Activated naive CD4-positive, alpha-beta T cell treated with anti-CD3 and anti-CD28 coated beads for 36 hours (primary cell): ENCODE data around the gene HS6ST3. TPM values are rescaled to one million over a fixed set of nuclear protein-coding genes. Genes with fewer than 3 reads are reported as not detected.

Experiments used
- CTCF ChIA-PET: fragments of 350-600 bp; sonication (Branson Sonifier 250); formaldehyde crosslinking; loops from one replicate; lab custom pipeline; 2021; ENCODE audit warnings: antibody characterized with exemption; lab: Charles Lee
- DNase-seq: peaks from one replicate; pipeline ENCODE4 v3.0.0-alpha.2; 2020
- H3K27ac Mint-ChIP-seq: one replicate; pipeline ENCODE4 v1.8.0; 2021; ENCODE audit warnings: mild to moderate bottlenecking, mixed read lengths
- H3K27me3 Mint-ChIP-seq: one replicate; pipeline ENCODE4 v1.8.0; 2021; ENCODE audit warnings: low read depth, mixed read lengths
- H3K36me3 Mint-ChIP-seq: one replicate; pipeline ENCODE4 v1.8.0; 2021; ENCODE audit warnings: low read depth, mixed read lengths
- H3K4me1 Mint-ChIP-seq: one replicate; pipeline ENCODE4 v1.8.0; 2021; ENCODE audit warnings: low read depth, mixed read lengths
- H3K4me3 Mint-ChIP-seq: one replicate; pipeline ENCODE4 v1.8.0; 2021; ENCODE audit warnings: mild to moderate bottlenecking, moderate library complexity, mixed read lengths
- H3K9me3 Mint-ChIP-seq: one replicate; pipeline ENCODE4 v1.8.0; 2021; ENCODE audit warnings: mixed read lengths
- intact Hi-C: fragments of 100-400 bp; cut with micrococcal nuclease; formaldehyde crosslinking; loops from one replicate; pipeline ENCODE4 v1.15.1; 2023
- total RNA-seq, 2 experiments: library from RNA; stranded (reverse); gene quantifications; one replicate each; pipeline ENCODE4 v1.2.3, GENCODE V29; 2021

The HS6ST3 gene
- total RNA-seq, 2 experiments from 2014 or later = not detected

DNA sequence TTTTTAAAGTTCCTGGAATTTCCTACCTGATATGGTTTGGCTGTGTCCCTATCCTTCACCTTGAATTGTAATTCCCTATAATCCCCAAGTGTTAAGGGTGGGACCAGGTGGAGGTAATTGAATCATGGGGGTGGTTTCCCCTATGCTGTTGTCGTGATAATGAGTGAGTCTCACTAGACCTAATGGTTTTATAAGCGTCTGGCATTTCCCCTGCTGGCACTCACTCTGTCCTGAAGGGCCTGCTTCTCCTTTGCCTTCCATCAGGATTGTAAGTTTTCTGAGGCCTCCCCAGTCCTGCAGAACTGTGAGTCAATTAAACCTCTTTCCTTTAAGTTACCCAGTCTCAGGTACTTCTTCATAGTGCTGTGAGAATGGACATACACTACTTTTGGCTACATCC lies 298.7 kb downstream of the HS6ST3 start:
- Mint-ChIP-seq H3K4me1 (no peaks in the 10 kb centered on the region), H3K9me3 (peaks cover 9% of the 10 kb centered on the region), H3K36me3 (no peaks in the 10 kb centered on the region), H3K4me3 (no peak overlapping the region), H3K27ac (no peak overlapping the region), H3K27me3 (no peaks in the 10 kb centered on the region)
- no peak for DNase-seq
- intact Hi-C loops = no loop called here
- CTCF ChIA-PET = no interaction called here

DNA sequence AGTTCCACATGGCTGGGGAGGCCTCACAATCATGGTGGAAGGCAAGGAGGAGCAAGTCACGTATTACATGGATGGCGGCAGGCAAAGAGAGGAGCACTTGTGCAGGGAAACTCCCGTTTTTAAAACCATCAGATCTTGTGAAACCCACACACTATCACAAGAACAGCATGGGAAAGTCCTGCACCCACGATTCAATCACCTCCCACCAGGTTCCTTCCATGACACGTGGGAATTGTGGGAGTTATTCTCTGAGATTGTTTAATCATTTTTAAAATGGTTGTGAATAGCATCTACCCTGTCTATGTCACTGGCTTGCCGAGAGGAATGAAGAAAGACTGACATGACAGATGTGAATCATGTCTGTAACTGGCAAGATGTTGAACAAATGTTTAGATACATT lies 301.7 kb downstream of the HS6ST3 start:
- H3K9me3 Mint-ChIP-seq = peaks cover 9% of the 10 kb centered on the region
- CTCF ChIA-PET = no interaction called here
- H3K4me3 Mint-ChIP-seq = no peak overlapping the region
- DNase-seq = no peak
- no peaks in the 10 kb centered on the region for H3K27me3 Mint-ChIP-seq
- intact Hi-C loops = no loop called here
- H3K27ac Mint-ChIP-seq = no peak overlapping the region
- no peaks in the 10 kb centered on the region for H3K36me3 Mint-ChIP-seq
- H3K4me1 Mint-ChIP-seq = no peaks in the 10 kb centered on the region

DNA sequence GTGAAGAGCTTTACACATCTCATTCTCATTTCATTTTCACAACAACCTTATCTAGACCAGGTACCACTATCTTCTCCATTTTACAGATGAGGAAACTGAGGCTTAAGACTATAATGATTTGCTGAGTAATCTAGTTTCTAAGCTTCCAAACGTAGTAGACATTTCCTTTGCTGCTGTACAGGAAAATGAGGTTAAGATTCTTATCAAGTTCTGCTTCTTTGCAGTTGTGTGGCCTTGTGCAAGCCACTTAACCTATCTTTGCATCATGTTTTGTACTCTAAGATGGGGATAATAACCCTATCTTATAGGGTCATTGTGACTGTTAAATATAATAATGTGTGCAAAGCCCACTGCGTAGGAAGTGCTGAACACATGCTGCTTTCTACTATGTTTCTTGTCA lies 307.9 kb downstream of the HS6ST3 start:
- Mint-ChIP-seq H3K4me3 (no peak overlapping the region), H3K9me3 (peaks cover 4% of the 10 kb centered on the region), H3K36me3 (no peaks in the 10 kb centered on the region), H3K27me3 (no peaks in the 10 kb centered on the region), H3K27ac (no peak overlapping the region), H3K4me1 (no peaks in the 10 kb centered on the region)
- DNase-seq = no peak
- intact Hi-C loops = no loop called here
- CTCF ChIA-PET = no interaction called here

DNA sequence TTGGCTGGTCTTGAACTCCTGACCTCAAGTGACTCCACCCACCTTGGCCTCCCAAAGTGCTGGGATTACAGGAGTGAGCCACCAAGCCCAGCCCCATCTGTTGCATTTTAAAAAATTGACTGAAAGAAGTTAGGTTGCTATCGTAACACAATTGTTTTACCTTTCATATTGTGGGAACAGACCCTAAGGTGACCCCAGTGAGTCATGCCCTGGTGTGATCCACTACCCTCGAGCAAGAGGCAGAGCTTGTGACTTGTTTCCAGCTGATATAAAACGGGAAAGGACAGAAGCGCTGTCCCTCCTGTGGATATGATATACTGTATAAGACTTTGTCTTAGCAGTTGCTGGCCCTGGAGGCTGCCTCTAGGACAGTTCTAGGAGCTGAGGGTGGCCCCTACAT lies 308.6 kb downstream of the HS6ST3 start:
- no peak overlapping the region for H3K4me3 Mint-ChIP-seq
- H3K36me3 Mint-ChIP-seq = no peaks in the 10 kb centered on the region
- no peaks in the 10 kb centered on the region for H3K4me1 Mint-ChIP-seq
- H3K27me3 Mint-ChIP-seq = no peaks in the 10 kb centered on the region
- H3K9me3 Mint-ChIP-seq = peaks cover 2% of the 10 kb centered on the region
- intact Hi-C loops = no loop called here
- no peak for DNase-seq
- CTCF ChIA-PET = no interaction called here
- H3K27ac Mint-ChIP-seq = no peak overlapping the region

DNA sequence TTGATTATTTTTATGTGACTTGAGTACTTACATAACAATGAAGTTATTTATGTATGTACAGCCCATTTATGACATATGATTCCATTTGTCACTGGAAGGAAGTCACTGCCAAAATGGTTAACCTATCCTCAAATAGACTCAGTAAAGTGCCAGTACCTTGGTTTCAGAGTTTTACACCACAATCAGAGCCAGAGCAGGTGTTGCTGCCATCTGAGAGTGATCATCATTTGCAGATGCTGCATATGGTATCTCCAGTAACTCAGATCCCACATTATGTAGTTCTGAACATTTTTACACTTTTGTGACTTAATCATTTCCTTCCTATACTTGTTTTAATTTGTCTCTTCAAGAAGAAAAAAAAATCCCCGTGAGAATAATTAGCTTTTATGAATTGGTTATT lies 313.3 kb downstream of the HS6ST3 start:
- no peak overlapping the region for H3K27ac Mint-ChIP-seq
- CTCF ChIA-PET = no interaction called here
- H3K27me3 Mint-ChIP-seq = no peaks in the 10 kb centered on the region

DNA sequence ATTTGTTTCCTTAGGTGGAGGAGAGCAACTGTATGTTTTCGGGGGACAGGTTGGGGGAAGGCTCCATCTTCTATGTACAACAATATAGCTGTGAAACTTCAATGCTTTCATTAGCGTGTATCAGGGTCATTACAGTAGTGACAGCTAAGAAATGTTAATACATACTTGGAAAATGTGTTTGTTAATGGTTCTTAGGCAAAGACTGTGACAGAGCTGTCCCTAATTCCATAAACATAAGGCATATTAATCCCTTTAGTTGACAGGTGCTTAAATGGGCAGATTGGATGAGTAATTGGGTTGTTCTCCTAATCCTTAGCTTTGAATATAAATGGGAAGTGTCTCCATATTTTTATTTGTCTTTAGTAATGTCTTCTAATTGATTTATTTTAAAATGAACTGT lies 313.7 kb downstream of the HS6ST3 start:
- Mint-ChIP-seq H3K9me3 (peaks cover 2% of the 10 kb centered on the region), H3K4me3 (no peak overlapping the region), H3K4me1 (no peaks in the 10 kb centered on the region), H3K27ac (no peak overlapping the region), H3K36me3 (no peaks in the 10 kb centered on the region), H3K27me3 (no peaks in the 10 kb centered on the region)
- DNase-seq = no peak
- intact Hi-C loops = no loop called here
- CTCF ChIA-PET = no interaction called here

More for the DNA sequence above, 313.3 kb downstream of the HS6ST3 start:
- H3K36me3 Mint-ChIP-seq = no peaks in the 10 kb centered on the region
- H3K4me1 Mint-ChIP-seq = no peaks in the 10 kb centered on the region
- H3K9me3 Mint-ChIP-seq = peaks cover 2% of the 10 kb centered on the region
- intact Hi-C loops = no loop called here
- H3K4me3 Mint-ChIP-seq = no peak overlapping the region
- DNase-seq = no peak

DNA sequence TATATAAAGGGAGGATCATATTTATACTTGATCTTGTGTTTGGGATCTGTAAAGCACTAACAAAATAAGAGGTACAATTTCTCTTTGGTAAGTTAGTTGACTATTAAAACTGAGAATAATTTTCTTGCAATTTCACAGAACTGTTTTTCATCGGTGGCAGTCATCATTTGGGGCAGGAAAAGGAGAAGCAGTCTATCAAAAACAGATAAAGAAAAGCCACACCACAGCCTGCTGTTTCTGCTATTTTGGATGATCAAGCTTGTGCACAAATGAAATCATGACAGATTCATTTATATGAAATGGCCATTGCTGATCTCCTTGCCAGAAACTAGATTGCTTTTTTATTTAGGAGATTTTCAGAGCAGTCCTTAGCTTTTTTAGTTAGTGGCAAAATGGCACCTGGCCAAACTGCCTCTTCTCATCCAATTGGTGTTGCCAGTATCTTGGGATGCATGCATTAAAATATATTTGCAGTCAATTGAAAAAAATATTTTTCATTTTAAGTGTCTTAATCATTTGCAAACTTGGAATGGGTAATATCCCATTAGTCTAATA lies 326.0 kb downstream of the HS6ST3 start:
- H3K27ac Mint-ChIP-seq = no peak overlapping the region
- H3K36me3 Mint-ChIP-seq = no peaks in the 10 kb centered on the region
- no peaks in the 10 kb centered on the region for H3K27me3 Mint-ChIP-seq
- H3K4me1 Mint-ChIP-seq = no peaks in the 10 kb centered on the region
- H3K9me3 Mint-ChIP-seq = peaks cover 4% of the 10 kb centered on the region
- CTCF ChIA-PET = interaction anchor here (0.6 kb wide), 1 partner anchor 8 kb away, joined by 3 read pairs; no protein-coding TSS in a partner anchor
- DNase-seq = no peak
- no peak overlapping the region for H3K4me3 Mint-ChIP-seq
- intact Hi-C loops = no loop called here

DNA sequence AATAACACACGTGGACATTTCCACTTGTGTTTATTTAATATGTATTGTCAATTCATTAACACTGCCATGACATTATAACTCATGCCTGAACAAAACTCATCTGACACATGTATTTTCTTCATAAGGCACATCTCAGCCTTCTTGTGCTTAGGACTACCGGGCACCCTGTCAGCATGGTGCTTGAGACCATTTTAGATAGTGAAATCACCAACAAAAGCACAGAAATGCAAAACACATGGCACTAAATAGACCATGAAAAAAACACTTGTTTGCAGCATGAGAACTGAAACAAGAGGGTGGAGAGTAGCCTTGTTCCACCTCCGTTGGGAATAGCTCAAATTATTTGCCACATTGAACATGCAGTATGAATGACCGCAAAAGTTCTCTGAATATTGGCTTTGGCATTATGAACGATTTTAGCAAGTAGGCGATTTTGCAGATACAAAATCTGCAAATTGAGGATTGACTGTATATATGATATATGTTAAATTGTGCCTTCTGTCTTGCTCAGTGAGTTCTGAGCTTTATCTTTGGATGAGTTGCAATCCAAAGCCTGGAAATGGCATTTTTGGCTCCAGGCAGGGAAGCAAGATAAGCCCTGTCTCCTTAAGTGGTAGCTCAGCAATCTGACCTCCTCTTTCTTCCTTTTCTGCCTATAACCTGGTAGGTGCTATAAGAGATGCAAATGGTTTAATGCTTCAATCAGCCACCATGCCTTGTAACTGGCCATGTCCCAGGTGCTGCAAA lies 328.2 kb downstream of the HS6ST3 start:
- H3K27ac Mint-ChIP-seq = no peak overlapping the region
- CTCF ChIA-PET = no interaction called here
- intact Hi-C loops = no loop called here
- H3K9me3 Mint-ChIP-seq = no peaks in the 10 kb centered on the region
- no peak overlapping the region for H3K4me3 Mint-ChIP-seq
- H3K36me3 Mint-ChIP-seq = no peaks in the 10 kb centered on the region
- no peak for DNase-seq
- H3K27me3 Mint-ChIP-seq = no peaks in the 10 kb centered on the region
- H3K4me1 Mint-ChIP-seq = no peaks in the 10 kb centered on the region

DNA sequence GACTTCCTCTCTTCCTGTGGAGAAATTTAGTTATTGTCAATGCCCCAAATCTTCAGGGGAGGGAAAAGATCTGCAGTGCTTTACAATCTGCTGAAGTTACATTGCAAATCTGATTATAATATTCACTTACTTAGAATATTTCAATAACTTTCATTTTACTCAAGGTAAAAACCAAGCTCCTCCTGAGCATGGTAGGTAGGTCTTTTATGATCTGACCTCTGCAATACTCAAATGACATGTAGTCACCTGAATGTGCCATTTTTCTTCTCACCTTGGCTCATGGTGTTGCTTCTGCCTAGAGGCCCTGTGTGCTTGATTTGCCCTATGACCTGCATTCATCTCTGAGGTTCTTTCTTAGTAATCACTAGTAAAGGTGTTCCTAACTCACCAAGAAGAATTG lies 331.4 kb downstream of the HS6ST3 start:
- H3K4me1 Mint-ChIP-seq = no peaks in the 10 kb centered on the region
- H3K36me3 Mint-ChIP-seq = no peaks in the 10 kb centered on the region
- no peak overlapping the region for H3K4me3 Mint-ChIP-seq
- H3K27me3 Mint-ChIP-seq = no peaks in the 10 kb centered on the region
- CTCF ChIA-PET = interaction anchor here (0.6 kb wide), 1 partner anchor 237 kb away, joined by 4 read pairs; no protein-coding TSS in a partner anchor
- DNase-seq = no peak
- H3K9me3 Mint-ChIP-seq = no peaks in the 10 kb centered on the region
- no peak overlapping the region for H3K27ac Mint-ChIP-seq
- intact Hi-C loops = no loop called here

DNA sequence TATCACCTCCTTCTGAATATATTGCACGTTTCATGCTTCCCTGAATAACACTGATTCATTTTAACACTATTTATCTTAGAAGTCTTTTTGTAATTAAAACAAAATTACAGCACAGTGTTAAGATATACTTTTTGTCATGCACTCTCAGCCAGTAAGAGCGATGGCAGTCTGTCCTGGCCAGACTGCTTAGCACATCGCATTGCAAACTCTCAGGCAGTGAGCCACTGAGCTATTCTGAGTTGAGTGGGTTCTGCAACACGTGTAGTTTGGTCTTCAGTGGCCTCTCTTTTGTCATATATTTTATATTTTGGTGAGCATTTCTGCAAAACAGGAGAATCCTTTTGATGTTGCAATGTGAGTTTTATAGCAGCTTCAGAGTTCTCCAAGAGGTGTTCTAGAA lies 332.1 kb downstream of the HS6ST3 start:
- no peak for DNase-seq
- Mint-ChIP-seq H3K27ac (no peak overlapping the region), H3K9me3 (no peaks in the 10 kb centered on the region), H3K4me1 (no peaks in the 10 kb centered on the region), H3K36me3 (no peaks in the 10 kb centered on the region), H3K4me3 (no peak overlapping the region), H3K27me3 (no peaks in the 10 kb centered on the region)
- CTCF ChIA-PET = interaction anchor here (0.6 kb wide), 1 partner anchor 237 kb away, joined by 4 read pairs; no protein-coding TSS in a partner anchor
- intact Hi-C loops = no loop called here

DNA sequence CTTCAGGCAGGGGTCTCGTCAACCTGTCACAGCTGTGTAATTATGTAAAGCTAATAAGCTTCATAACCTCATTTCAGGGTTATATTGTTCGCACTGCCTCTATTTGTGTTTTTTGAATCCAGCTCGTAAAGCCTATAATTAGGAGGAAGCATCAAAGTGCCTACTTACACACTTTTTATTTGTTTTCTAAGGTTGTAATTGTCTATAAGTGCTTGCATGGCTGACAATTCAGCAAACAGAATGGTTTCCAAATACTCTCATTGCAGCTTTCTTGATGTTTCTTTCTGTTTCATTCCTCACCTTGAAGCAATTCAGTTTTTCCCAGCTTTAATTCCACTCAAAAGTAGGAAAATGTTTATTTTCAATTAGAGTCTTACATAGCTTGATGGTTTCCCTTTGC lies 336.3 kb downstream of the HS6ST3 start:
- Mint-ChIP-seq H3K4me1 (no peaks in the 10 kb centered on the region), H3K27me3 (no peaks in the 10 kb centered on the region), H3K27ac (no peak overlapping the region), H3K36me3 (no peaks in the 10 kb centered on the region), H3K4me3 (no peak overlapping the region), H3K9me3 (peaks cover under 1% of the 10 kb centered on the region)
- DNase-seq = no peak
- intact Hi-C loops = no loop called here
- CTCF ChIA-PET = no interaction called here

DNA sequence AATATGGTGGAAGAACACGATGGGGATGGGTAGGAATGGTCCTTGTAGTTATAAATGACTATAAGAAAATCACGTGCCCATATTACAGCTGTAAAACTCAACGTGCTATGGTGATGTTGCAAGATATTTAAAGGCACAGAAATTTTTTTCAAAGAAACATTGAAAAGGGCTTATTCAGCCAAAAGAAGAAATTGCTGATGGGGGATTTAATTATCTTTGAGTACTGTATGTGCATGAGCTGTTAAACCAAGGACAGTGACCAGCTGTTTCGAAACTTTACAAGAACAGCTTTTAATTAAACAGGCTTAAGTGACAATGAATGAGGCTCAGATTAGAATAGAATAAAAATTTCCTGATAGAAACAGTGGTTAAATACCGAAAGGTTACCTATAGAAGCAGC lies 339.0 kb downstream of the HS6ST3 start:
- CTCF ChIA-PET = no interaction called here
- H3K4me3 Mint-ChIP-seq = no peak overlapping the region

DNA sequence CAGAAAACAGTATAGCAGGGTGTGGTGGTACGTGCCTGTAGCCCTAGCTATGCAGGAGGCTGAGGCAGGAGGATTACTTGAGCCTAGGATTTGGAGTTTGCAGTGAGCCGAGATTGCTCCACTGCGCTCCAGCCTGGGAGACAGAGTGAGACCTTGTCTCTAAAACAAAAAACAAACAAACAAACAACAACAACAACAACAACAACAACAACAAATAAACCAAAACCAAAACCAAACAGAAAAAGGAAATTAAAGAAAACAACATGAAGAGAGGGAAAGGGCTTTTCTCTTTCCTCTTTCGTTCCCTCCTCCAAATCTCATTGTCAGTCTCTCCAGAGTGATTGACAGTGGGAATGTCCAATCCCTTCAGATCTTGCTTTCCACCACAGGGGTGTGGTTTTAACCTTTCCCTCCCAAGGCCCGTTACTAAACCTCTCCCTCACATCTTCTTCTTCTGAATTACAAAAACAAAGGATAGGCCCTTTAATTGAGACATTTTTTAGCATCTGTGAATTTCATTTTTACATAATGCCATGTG lies 341.2 kb downstream of the HS6ST3 start:
- intact Hi-C loops = no loop called here
- no peak for DNase-seq
- Mint-ChIP-seq H3K36me3 (no peaks in the 10 kb centered on the region), H3K4me1 (no peaks in the 10 kb centered on the region), H3K9me3 (peaks cover 2% of the 10 kb centered on the region), H3K27ac (no peak overlapping the region), H3K4me3 (no peak overlapping the region), H3K27me3 (no peaks in the 10 kb centered on the region)
- CTCF ChIA-PET = no interaction called here

More for the DNA sequence above, 339.0 kb downstream of the HS6ST3 start:
- no peaks in the 10 kb centered on the region for H3K4me1 Mint-ChIP-seq
- intact Hi-C loops = no loop called here
- DNase-seq = no peak
- H3K9me3 Mint-ChIP-seq = peaks cover 2% of the 10 kb centered on the region
- H3K27ac Mint-ChIP-seq = no peak overlapping the region
- H3K27me3 Mint-ChIP-seq = no peaks in the 10 kb centered on the region
- H3K36me3 Mint-ChIP-seq = no peaks in the 10 kb centered on the region
